Adipocyte (in vitro differentiated cells): ENCODE data around the gene ERGIC2.

Experiments
- DNase-seq: peaks from one replicate; pipeline ENCODE4 v3.0.0-alpha.2; 2015; ENCODE audit warnings: low read depth
- H3K27me3 ChIP-seq: replicated peaks from 2 replicates; pipeline ENCODE4 v1.7.0; 2013; ENCODE audit warnings: mild to moderate bottlenecking, low read length, moderate library complexity; ENCODE audit not compliant: control insufficient read depth, insufficient read depth
- H3K36me3 ChIP-seq: 2 replicates; pipeline ENCODE4 v1.7.0; 2013; ENCODE audit warnings: low read length, mild to moderate bottlenecking, moderate library complexity; ENCODE audit not compliant: control insufficient read depth, insufficient read depth, severe bottlenecking
- H3K4me1 ChIP-seq: 2 replicates; pipeline ENCODE4 v1.7.0; 2013; ENCODE audit warnings: mild to moderate bottlenecking, low read length, moderate library complexity; ENCODE audit not compliant: control insufficient read depth, insufficient read depth
- H3K4me3 ChIP-seq: 2 replicates; pipeline ENCODE4 v1.7.0; 2013; ENCODE audit warnings: mild to moderate bottlenecking, low read length, moderate library complexity
- H3K9ac ChIP-seq: 2 replicates; pipeline ENCODE4 v1.7.0; 2013; ENCODE audit warnings: mild to moderate bottlenecking, low read length, moderate library complexity
- H3K9me3 ChIP-seq: 2 replicates; pipeline ENCODE4 v1.7.0; 2013; ENCODE audit warnings: mild to moderate bottlenecking, low read length, moderate library complexity; ENCODE audit not compliant: control insufficient read depth

ERGIC2 gene

GRCh38 chr12:29374012-29374411, 7.0 kb downstream of the ERGIC2 start:
- Histone ChIP-seq H3K9me3 (no peaks in the 10 kb centered on the region), H3K36me3 (peaks cover 25% of the 10 kb centered on the region), H3K4me3 (no peak overlapping the region), H3K27me3 (no peaks in the 10 kb centered on the region), H3K9ac (no peak overlapping the region), H3K4me1 (peaks cover 2% of the 10 kb centered on the region)
- DNase-seq, result no peak

DNA sequence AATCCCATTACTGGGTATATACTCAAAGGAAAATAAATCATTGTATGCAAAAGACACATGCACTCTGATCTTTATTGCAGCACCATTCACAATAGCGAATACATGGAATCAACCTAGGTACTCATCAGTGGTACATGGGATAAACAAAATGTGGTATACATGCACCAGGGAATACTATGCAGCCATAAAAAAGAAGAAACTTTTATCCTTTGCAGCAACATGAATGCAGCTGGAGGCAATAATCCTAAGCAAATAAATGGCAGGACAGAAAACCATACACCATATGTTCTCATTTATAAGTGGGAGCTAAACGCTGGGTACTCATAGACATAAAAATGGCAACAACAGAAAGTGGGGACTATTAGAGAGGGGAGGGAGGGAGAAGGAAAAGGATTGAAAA, 15.9 kb downstream of the ERGIC2 start:
- Histone ChIP-seq H3K9ac (no peak overlapping the region), H3K4me1 (peaks cover 6% of the 10 kb centered on the region), H3K36me3 (peaks cover 58% of the 10 kb centered on the region), H3K27me3 (no peaks in the 10 kb centered on the region), H3K4me3 (no peak overlapping the region), H3K9me3 (peaks cover 3% of the 10 kb centered on the region)
- DNase-seq, result no peak

DNA sequence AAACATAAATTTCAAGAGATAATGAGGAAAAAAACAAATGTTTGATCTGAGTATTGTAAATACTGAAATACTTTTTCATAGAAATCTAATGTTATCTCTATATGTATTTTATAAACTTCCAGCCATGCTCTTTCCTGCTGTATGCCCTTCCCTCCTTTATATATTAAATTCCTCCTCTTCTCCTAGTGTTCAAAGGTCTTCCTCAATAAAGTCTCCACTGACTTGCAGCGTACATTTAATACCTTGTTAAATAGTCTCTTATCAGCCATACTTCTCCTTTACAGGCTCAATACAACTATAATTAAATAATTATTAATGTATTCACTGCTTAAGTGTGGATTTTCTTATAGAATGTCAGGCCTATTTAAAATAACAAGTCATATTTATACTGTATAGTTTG, 26.0 kb downstream of the ERGIC2 start:
- Histone ChIP-seq H3K4me3 (no peak overlapping the region), H3K4me1 (peaks cover 13% of the 10 kb centered on the region), H3K9ac (no peak overlapping the region), H3K27me3 (no peaks in the 10 kb centered on the region), H3K9me3 (no peaks in the 10 kb centered on the region), H3K36me3 (peaks cover 63% of the 10 kb centered on the region)
- DNase-seq, result no peak

- H3K36me3 ChIP-seq, result peaks cover 44% of the 10 kb centered on the region
- DNase-seq, result peak; percentile 67
- H3K9me3 ChIP-seq, result no peaks in the 10 kb centered on the region
- H3K4me3 ChIP-seq, result no peak overlapping the region
- peaks cover 17% of the 10 kb centered on the region for H3K4me1 ChIP-seq
- H3K27me3 ChIP-seq, result no peaks in the 10 kb centered on the region
- H3K9ac ChIP-seq, result no peak overlapping the region
Observed at GRCh38 chr12:29350080-29350479, 30.9 kb downstream of the ERGIC2 start.

DNA sequence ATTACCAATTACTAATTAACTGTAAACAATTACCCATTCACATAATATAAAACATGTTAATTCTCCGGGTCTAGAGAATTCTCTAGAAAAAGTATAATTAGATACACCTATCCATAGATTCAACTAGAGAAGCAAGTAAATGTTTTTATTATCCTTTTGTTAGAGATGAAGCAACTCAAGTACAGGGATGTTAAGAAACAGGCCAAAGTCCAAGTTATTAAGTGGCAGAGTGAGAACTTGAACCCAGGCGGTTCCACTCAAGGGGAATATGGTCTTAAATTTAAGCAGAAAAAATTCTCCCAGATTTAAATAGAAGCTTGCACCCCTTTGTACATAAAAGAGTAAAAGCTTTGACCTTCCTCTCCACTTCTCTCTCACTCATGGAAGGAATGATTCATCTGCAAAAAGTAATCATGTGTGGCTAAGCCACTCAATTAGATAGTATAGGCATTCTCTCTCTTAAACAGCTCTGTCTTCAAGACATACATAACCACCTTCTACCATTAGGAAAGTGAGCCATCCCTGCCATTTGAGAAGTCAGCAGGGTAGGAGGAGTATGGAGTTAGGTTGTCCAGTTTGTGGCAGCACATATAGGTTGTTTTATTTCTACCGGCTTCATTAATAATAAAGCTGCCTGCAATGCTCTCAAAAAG, 34.1 kb downstream of the ERGIC2 start:
- Histone ChIP-seq H3K4me3 (no peak overlapping the region), H3K27me3 (no peaks in the 10 kb centered on the region), H3K36me3 (peaks cover 42% of the 10 kb centered on the region), H3K4me1 (peaks cover 17% of the 10 kb centered on the region), H3K9me3 (no peaks in the 10 kb centered on the region), H3K9ac (no peak overlapping the region)
- DNase-seq, result no peak

DNA sequence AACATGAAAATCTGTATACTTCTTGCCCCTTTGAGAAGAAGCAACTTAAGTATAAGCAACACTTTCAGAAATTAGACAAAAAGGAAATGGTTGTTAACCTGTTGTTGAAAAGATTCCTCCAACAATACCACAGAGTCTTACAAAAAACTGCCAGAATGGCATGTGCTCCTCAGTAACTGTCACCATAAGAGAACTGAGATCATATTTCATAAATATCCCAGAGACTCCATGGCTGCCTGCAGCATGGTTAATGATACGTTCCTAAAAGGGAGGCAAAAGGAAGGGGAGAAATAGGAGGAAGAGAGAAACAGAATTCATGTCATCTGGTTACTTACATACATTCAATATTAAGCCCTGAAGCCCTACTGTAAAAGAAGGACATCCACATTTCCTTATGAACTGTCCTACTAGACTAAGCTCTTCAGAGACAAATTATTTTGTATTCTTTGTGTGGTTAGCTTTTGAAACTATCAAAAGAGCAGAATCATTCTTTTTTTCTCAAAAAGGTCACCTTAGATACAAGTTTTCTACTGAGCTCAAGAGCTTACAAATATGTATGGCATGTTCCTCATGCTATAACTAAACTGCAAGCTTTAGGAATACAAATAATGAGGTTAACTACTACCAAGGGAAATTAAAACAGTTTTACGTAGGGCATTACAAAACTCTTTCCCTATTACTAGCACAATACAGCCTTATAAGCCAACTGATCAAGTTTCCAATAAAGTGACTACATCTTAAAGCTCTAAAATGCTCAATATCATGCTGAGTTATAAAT, 37.8 kb downstream of the ERGIC2 start:
- H3K9ac ChIP-seq, result no peak overlapping the region
- DNase-seq, result no peak
- no peak overlapping the region for H3K4me3 ChIP-seq
- H3K36me3 ChIP-seq, result peaks cover 56% of the 10 kb centered on the region
- no peaks in the 10 kb centered on the region for H3K4me1 ChIP-seq
- H3K27me3 ChIP-seq, result no peaks in the 10 kb centered on the region
- no peaks in the 10 kb centered on the region for H3K9me3 ChIP-seq

DNA sequence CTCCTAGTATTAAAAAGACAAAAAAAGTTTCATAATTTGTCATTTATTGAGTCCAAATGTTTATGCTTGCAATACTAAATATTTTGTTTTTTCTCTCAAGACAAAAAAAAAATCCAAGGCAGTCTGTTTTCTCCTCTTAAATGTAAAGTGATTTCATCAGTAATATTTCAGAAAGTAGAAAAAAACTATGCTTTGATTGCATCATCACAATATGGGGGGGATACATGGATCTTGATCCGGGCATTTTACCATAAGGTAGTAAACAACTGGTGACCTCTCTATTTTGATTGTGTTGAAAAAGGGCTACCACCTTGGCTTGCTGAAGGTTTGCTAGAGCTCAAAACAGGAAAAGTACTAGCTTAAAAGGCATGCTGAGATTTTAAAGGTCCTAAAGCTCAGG, 43.6 kb downstream of the ERGIC2 start:
- peaks cover 61% of the 10 kb centered on the region for H3K36me3 ChIP-seq
- no peak overlapping the region for H3K9ac ChIP-seq
- peaks cover 10% of the 10 kb centered on the region for H3K4me1 ChIP-seq
- no peak overlapping the region for H3K4me3 ChIP-seq
- H3K9me3 ChIP-seq, result no peaks in the 10 kb centered on the region
- no peaks in the 10 kb centered on the region for H3K27me3 ChIP-seq
- DNase-seq, result no peak

DNA sequence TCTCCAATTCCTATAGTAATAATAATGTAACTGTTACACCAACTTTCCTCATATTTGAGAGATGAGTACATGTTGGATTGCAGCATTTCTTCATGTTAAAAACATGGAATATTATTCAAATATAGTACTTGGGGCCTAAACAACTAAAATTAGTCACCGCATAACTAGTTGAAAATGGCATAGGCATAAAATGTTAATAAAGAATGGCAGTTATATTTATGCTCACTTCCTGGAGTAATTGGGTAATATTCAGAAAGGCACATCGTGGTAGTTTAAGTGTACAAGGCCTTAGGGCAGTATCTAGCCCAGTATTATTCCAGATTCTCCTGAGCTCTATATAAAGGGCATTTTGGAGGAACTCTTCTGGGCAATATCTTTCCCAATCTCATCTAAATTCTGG, 46.0 kb downstream of the ERGIC2 start:
- H3K9ac ChIP-seq, result no peak overlapping the region
- H3K27me3 ChIP-seq, result no peaks in the 10 kb centered on the region
- H3K4me3 ChIP-seq, result no peak overlapping the region
- H3K9me3 ChIP-seq, result no peaks in the 10 kb centered on the region
- H3K4me1 ChIP-seq, result peaks cover 10% of the 10 kb centered on the region
- no peak for DNase-seq
- H3K36me3 ChIP-seq, result peaks cover 40% of the 10 kb centered on the region

GRCh38 chr12:29333178-29333577, 47.8 kb downstream of the ERGIC2 start:
- H3K4me3 ChIP-seq, result no peak overlapping the region
- no peak overlapping the region for H3K9ac ChIP-seq
- DNase-seq, result no peak
- peaks cover 10% of the 10 kb centered on the region for H3K4me1 ChIP-seq
- peaks cover 31% of the 10 kb centered on the region for H3K36me3 ChIP-seq
- no peaks in the 10 kb centered on the region for H3K9me3 ChIP-seq
- no peaks in the 10 kb centered on the region for H3K27me3 ChIP-seq

DNA sequence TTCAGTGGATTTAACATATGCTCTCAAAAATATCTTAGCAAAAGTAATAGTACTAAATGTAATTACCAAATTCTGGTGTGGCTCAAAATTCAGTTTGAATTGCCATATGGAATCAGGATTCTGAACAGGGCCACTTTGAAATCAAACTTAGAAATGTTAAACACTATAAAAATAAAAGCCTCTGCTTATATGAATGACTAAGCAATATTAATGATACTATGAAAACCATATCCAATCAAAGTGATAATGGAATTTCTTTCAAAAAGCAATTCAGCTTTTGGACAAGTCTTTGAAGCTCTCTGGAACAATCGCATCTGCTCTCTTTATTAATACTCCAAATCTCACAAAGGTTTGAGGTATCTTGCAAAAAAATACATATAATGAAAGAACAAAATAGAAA, 51.6 kb downstream of the ERGIC2 start:
- peaks cover 2% of the 10 kb centered on the region for H3K4me1 ChIP-seq
- no peak for DNase-seq
- H3K36me3 ChIP-seq, result peaks cover 17% of the 10 kb centered on the region
- H3K9ac ChIP-seq, result no peak overlapping the region
- H3K9me3 ChIP-seq, result no peaks in the 10 kb centered on the region
- no peak overlapping the region for H3K4me3 ChIP-seq
- H3K27me3 ChIP-seq, result no peaks in the 10 kb centered on the region

DNA sequence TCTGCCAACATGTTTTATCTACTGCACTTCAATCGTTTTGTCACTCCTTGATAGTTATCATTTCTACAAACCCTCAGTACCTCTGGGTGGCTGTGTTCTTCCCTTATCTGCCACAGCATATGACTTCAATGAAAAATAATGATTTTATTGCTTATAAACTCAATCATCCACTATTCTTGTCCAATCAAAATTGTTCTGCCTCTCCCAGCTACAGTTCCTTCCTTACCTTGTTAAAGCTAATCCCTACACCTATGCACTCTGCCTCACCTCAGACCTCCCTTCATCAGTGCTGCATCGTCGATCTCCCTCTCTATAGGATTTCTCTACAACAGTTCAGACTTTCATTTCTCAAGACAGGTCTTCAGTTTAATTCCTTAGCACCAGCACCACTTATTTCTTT, 58.8 kb downstream of the ERGIC2 start:
- no peak overlapping the region for H3K4me3 ChIP-seq
- no peaks in the 10 kb centered on the region for H3K27me3 ChIP-seq
- H3K9me3 ChIP-seq, result no peaks in the 10 kb centered on the region
- peaks cover 13% of the 10 kb centered on the region for H3K36me3 ChIP-seq
- H3K9ac ChIP-seq, result no peak overlapping the region
- DNase-seq, result no peak
- H3K4me1 ChIP-seq, result peaks cover 16% of the 10 kb centered on the region
